ENCODE results near the gene CALHM5. TPM values are rescaled to one million over a fixed set of nuclear protein-coding genes. Genes with fewer than 3 reads are reported as not detected.

Gene CALHM5
- total and polyA plus RNA-seq, 9 of the 15 experiments (the other 6 are each of a cell fraction or from before 2014, with no cell fraction given), result under 0.01 to 0.05 (median 0.02) TPM; not detected in 2

DNA sequence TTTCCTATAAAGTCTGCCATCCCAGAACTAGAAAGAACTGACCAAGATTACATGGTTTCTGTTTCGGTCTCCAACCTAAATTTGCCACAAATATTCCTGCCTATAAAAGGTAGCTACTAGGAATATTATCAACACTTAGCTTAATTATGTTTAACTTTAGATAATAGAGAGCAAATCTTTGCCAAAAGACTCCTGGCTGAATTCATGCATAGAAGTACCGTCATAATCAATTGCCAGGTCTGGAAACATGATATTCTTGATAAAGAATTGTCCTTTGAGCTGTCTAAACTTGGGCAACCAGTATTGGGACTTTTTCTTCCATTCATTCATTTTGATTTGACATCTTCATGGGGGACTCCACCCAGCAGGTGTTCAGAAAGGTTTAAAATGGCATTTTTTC, 27.8 kb upstream of the CALHM5 start:
- Histone ChIP-seq H4K20me1 (replicated peaks; ENCODE audit: control insufficient read depth, insufficient read depth, low read length) (no peaks in the 10 kb centered on the region), H3K4me1 (replicated peaks in 1 of 2; ENCODE audit: control insufficient read depth in 2 of 2, insufficient read depth in 2 of 2, low read length in 2 of 2) (no peaks in the 10 kb centered on the region), H3K4me2 (ENCODE audit: insufficient read depth, low read length) (no peak overlapping the region), H3K9ac (ENCODE audit: insufficient read depth in 1 of 2, low read depth in 2 of 2, low read length in 2 of 2) (no peak overlapping the region), H3K27me3 (ENCODE audit: control insufficient read depth in 2 of 2, insufficient read depth in 2 of 2, low read length in 2 of 2) (no peaks in the 10 kb centered on the region), H3K27ac (ENCODE audit: extremely low read depth, low read depth, low read length) (no peak overlapping the region), H3K4me3 (no peak overlapping the region), H2AFZ (ENCODE audit: low read depth, low read length) (no peak overlapping the region), H3K9me3 (replicated peaks; ENCODE audit: control insufficient read depth, insufficient read depth, low read depth, low read length) (no peaks in the 10 kb centered on the region), H3K79me2 (ENCODE audit: control insufficient read depth, insufficient read depth, low read length) (no peaks in the 10 kb centered on the region), H3K9me1 (ENCODE audit: control insufficient read depth, insufficient read depth, low read length) (no peaks in the 10 kb centered on the region), H3K36me3 (ENCODE audit: control insufficient read depth, insufficient read depth, low read length) (no peaks in the 10 kb centered on the region)
- no peak for FAIRE-seq
- no peak for DNase-seq (ENCODE audit: extremely low read depth in 1 of 4, low spot score in 3 of 4)
- no TSS peak for BruUV-seq (replicated peaks)
- intact Hi-C loops (cut with micrococcal nuclease) (no loop called here), in situ Hi-C loops (cut with MboI) (no loop called here)
- ATAC-seq, result no peak
- ChIA-PET POLR2A (interaction anchor here (0.9 kb wide), 1 partner anchor 229 kb away, joined by 3 read pairs; no protein-coding TSS in a partner anchor), CTCF (ENCODE audit: low intra/inter-chr PET ratio) (no interaction called here)
- TF ChIP-seq TCF7L2 (IDR thresholded peaks at IDR 0.05; ENCODE audit: low read depth, low read length) (no peak), POLR2H (tag; IDR thresholded peaks at IDR 0.05; ENCODE audit: low read depth) (no peak), ZNF695 (CRISPR knock-in tag; IDR thresholded peaks at IDR 0.05) (no peak), NR2F6 (CRISPR knock-in tag; IDR thresholded peaks at IDR 0.05) (no peak), ZBTB8A (IDR thresholded peaks at IDR 0.05; ENCODE audit: partially characterized antibody) (no peak), ZNF146 (CRISPR knock-in tag; IDR thresholded peaks at IDR 0.05; ENCODE audit: unreplicated experiment) (no peak), MCM5 (IDR thresholded peaks at IDR 0.05; ENCODE audit: low read depth) (no peak), GTF2F1 (IDR thresholded peaks at IDR 0.05; ENCODE audit: low read depth, low read length) (no peak), MTA2 (IDR thresholded peaks at IDR 0.05; ENCODE audit: low read depth) (no peak), MECOM (CRISPR knock-in tag; IDR thresholded peaks at IDR 0.05) (no peak), THRB (CRISPR knock-in tag; conservative IDR thresholded peaks at IDR 0.05) (no peak), SMAD2 (IDR thresholded peaks at IDR 0.05; ENCODE audit: low read depth, low read length) (no peak), MEF2D (tag; conservative IDR thresholded peaks at IDR 0.05; ENCODE audit: low read depth) (no peak), ZNF639 (CRISPR knock-in tag; conservative IDR thresholded peaks at IDR 0.05 in 1 of 2, IDR thresholded peaks at IDR 0.05 in 1 of 2) (no peak), RFX7 (CRISPR knock-in tag; IDR thresholded peaks at IDR 0.05) (no peak), GABPB2 (CRISPR knock-in tag; conservative IDR thresholded peaks at IDR 0.05) (no peak), TAF1 (IDR thresholded peaks at IDR 0.05; ENCODE audit: control insufficient read depth, extremely low read depth, insufficient read depth, low read length, severe bottlenecking) (no peak), NR0B1 (IDR thresholded peaks at IDR 0.05; ENCODE audit: partially characterized antibody) (no peak)
- WGBS (ENCODE audit: insufficient coverage, low coverage, missing lambda C conversion rate), result 11% methylated on average over 2 of the region's 2 CpGs
